ENCODE measurements around the gene DCST2. TPM values are rescaled to one million over a fixed set of nuclear protein-coding genes. Genes with fewer than 3 reads are reported as not detected.

Gene DCST2
- polyA plus RNA-seq, 3 donors: 2.6 TPM; not detected in 2

- Mint-ChIP-seq H3K27ac (no peak overlapping the region), H3K4me3 (no peak overlapping the region), H3K9me3 (peaks cover 0 to 3% (median 0%) of the 10 kb centered on the region in 7 donors), H3K36me3 (no peaks in the 10 kb centered on the region), H3K27me3 (ENCODE audit: low read depth in 3 of 3) (peaks cover 10 to 18% (median 11%) of the 10 kb centered on the region in 3 donors), H3K4me1 (peaks cover 31% of the 10 kb centered on the region)
- H3K4me3 ChIP-seq (replicated peaks in 1 of 3; ENCODE audit: low read depth in 2 of 3, low read length in 3 of 3): no peak overlapping the region
- no peak for TF ChIP-seq CTCF (IDR thresholded peaks at IDR 0.05)
- no peaks in the 10 kb centered on the region for H4K20me1 ChIP-seq (ENCODE audit: insufficient read depth, low read length)
- H3K79me2 ChIP-seq (ENCODE audit: insufficient read depth, low read length): no peaks in the 10 kb centered on the region
- H3K9me3 ChIP-seq (replicated peaks in 1 of 2; ENCODE audit: control insufficient read depth in 1 of 2, insufficient read depth in 1 of 2, low read length in 2 of 2): no peaks in the 10 kb centered on the region
- peaks cover 26 to 28% of the 10 kb centered on the region in 2 donors for H3K4me1 ChIP-seq (ENCODE audit: control insufficient read depth in 1 of 2, insufficient read depth in 2 of 2, low read length in 2 of 2)
- no peaks in the 10 kb centered on the region for H3K27me3 ChIP-seq (ENCODE audit: control insufficient read depth in 2 of 2, insufficient read depth in 2 of 2, low read length in 2 of 2)
- H3K27ac ChIP-seq (ENCODE audit: low read depth in 1 of 2, low read length in 2 of 2): no peak overlapping the region
- no peak for DNase-seq
- H3K36me3 ChIP-seq (replicated peaks in 1 of 2; ENCODE audit: control insufficient read depth in 1 of 2, insufficient read depth in 2 of 2, low read length in 2 of 2): no peaks in the 10 kb centered on the region
- no CpG with 5 or more reads among the region's 4 CpGs for WGBS (ENCODE audit: insufficient coverage)
- no peak overlapping the region for H3K4me2 ChIP-seq (replicated peaks; ENCODE audit: extremely low read depth, low read length, poor library complexity, severe bottlenecking)
- intact Hi-C loops (cut with micrococcal nuclease): no loop called here
- no peak overlapping the region for H2AFZ ChIP-seq (ENCODE audit: insufficient read depth, low read depth, low read length, poor library complexity, severe bottlenecking)
- no peak overlapping the region for H3K9ac ChIP-seq (ENCODE audit: insufficient read depth, low read length, poor library complexity, severe bottlenecking)
Measured at GRCh38 chr1:155039308-155039669, 5.7 kb upstream of the DCST2 start.

- Histone ChIP-seq H3K4me3 (replicated peaks in 1 of 3; ENCODE audit: low read depth in 2 of 3, low read length in 3 of 3) (no peak overlapping the region), H3K79me2 (ENCODE audit: insufficient read depth, low read length) (no peaks in the 10 kb centered on the region), H2AFZ (ENCODE audit: insufficient read depth, low read depth, low read length, poor library complexity, severe bottlenecking) (no peak overlapping the region), H4K20me1 (ENCODE audit: insufficient read depth, low read length) (no peaks in the 10 kb centered on the region), H3K27me3 (ENCODE audit: control insufficient read depth in 2 of 2, insufficient read depth in 2 of 2, low read length in 2 of 2) (no peaks in the 10 kb centered on the region), H3K4me1 (ENCODE audit: control insufficient read depth in 1 of 2, insufficient read depth in 2 of 2, low read length in 2 of 2) (peaks cover 26 to 28% of the 10 kb centered on the region in 2 donors), H3K27ac (ENCODE audit: low read depth in 1 of 2, low read length in 2 of 2) (no peak overlapping the region), H3K9ac (ENCODE audit: insufficient read depth, low read length, poor library complexity, severe bottlenecking) (no peak overlapping the region), H3K4me2 (replicated peaks; ENCODE audit: extremely low read depth, low read length, poor library complexity, severe bottlenecking) (no peak overlapping the region), H3K36me3 (replicated peaks in 1 of 2; ENCODE audit: control insufficient read depth in 1 of 2, insufficient read depth in 2 of 2, low read length in 2 of 2) (no peaks in the 10 kb centered on the region), H3K9me3 (replicated peaks in 1 of 2; ENCODE audit: control insufficient read depth in 1 of 2, insufficient read depth in 1 of 2, low read length in 2 of 2) (no peaks in the 10 kb centered on the region)
- WGBS (ENCODE audit: insufficient coverage): 44% methylated on average over 5 of the region's 8 CpGs
- intact Hi-C loops (cut with micrococcal nuclease): no loop called here
- H3K4me1 Mint-ChIP-seq: peaks cover 31% of the 10 kb centered on the region
- TF ChIP-seq CTCF (IDR thresholded peaks at IDR 0.05): no peak
- no peak overlapping the region for H3K4me3 Mint-ChIP-seq
- no peak for DNase-seq
- no peaks in the 10 kb centered on the region for H3K36me3 Mint-ChIP-seq
- H3K9me3 Mint-ChIP-seq: peaks cover 0 to 3% (median 0%) of the 10 kb centered on the region in 7 donors
- H3K27ac Mint-ChIP-seq: no peak overlapping the region
- peaks cover 10 to 20% (median 13%) of the 10 kb centered on the region in 3 donors for H3K27me3 Mint-ChIP-seq (ENCODE audit: low read depth in 3 of 3)
Measured at GRCh38 chr1:155038602-155039307, 5.2 kb upstream of the DCST2 start.
